Measurements from ENCODE around the gene OR7D2.

Gene OR7D2

GRCh38 chr19:9205501-9206113 is 26.8 kb downstream of the OR7D2 start:
- DNase-seq (ENCODE audit: low spot score), result no peak

GRCh38 chr19:9219489-9219888 is 40.7 kb downstream of the OR7D2 start, which contains the start of gene OR7D4:
Gene OR7D4, minus strand, starts transcription at chr19:9219589. Its CDS starts 4,752 bp downstream, at chr19:9214837.
- DNase-seq (ENCODE audit: low spot score), result no peak
